ENCODE data around the gene CTDP1. TPM values are rescaled to one million over a fixed set of nuclear protein-coding genes. Genes with fewer than 3 reads are reported as not detected.
A peak's percentile ranks its signal among the peaks of the same experiment; 100 is the strongest.

The CTDP1 gene
- total RNA-seq, 4 donors from 2014 or later = 20.7 to 36.2 (median 25.8) TPM

DNA sequence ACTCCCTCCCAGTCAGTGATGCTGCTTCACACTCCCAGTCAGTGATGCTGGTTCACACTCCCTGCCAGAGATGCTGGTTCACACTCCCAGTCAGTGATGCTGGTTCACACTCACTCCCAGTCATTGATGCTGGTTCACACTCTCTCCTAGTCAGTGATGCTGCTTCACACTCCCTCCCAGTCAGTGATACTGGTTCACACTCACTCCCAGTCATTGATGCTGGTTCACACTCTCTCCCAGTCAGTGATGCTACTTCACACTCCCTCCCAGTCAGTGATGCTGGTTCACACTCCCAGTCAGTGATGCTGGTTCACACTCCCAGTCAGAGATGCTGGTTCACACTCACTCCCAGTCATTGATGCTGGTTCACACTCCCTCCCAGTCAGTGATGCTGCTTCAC, 83.8 kb downstream of the CTDP1 start:
- Histone ChIP-seq H3K4me1 (no peaks in the 10 kb centered on the region), H3K27me3 (no peaks in the 10 kb centered on the region), H3K27ac (no peak overlapping the region), H3K9me3 (no peaks in the 10 kb centered on the region), H3K4me3 (no peak overlapping the region), H3K36me3 (no peaks in the 10 kb centered on the region)
- DNase-seq = peak in 1 of 3 donors; percentile 1
- TF ChIP-seq POLR2A (IDR thresholded peaks at IDR 0.05) = no peak
- TF ChIP-seq, protein P1, sequence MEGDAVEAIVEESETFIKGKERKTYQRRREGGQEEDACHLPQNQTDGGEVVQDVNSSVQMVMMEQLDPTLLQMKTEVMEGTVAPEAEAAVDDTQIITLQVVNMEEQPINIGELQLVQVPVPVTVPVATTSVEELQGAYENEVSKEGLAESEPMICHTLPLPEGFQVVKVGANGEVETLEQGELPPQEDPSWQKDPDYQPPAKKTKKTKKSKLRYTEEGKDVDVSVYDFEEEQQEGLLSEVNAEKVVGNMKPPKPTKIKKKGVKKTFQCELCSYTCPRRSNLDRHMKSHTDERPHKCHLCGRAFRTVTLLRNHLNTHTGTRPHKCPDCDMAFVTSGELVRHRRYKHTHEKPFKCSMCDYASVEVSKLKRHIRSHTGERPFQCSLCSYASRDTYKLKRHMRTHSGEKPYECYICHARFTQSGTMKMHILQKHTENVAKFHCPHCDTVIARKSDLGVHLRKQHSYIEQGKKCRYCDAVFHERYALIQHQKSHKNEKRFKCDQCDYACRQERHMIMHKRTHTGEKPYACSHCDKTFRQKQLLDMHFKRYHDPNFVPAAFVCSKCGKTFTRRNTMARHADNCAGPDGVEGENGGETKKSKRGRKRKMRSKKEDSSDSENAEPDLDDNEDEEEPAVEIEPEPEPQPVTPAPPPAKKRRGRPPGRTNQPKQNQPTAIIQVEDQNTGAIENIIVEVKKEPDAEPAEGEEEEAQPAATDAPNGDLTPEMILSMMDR (IDR thresholded peaks at IDR 0.05) = no peak

DNA sequence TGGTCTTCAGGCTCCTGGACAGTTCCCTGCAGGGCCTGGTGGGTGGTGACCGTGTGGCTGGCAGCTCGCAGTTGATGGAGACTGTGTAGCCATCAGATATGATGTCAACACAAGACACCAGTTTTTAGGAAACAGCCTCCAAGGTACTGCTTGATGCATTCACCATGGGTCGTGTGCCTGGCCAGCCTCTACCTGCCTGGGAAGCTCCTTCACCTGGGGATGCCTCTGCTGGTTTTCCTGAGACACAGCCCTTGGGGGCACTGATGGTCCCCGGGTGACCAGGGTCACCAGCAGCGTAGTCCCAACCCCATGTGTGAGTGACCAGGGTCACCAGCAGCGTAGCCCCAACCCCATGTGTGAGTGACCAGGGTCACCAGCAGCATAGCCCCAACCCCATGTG, 84.5 kb downstream of the CTDP1 start:
- Histone ChIP-seq H3K9me3 (no peaks in the 10 kb centered on the region), H3K4me1 (no peaks in the 10 kb centered on the region), H3K27me3 (no peaks in the 10 kb centered on the region), H3K27ac (no peak overlapping the region), H3K36me3 (no peaks in the 10 kb centered on the region), H3K4me3 (no peak overlapping the region)
- DNase-seq = no peak
- TF ChIP-seq POLR2A (IDR thresholded peaks at IDR 0.05) = no peak
- TF ChIP-seq, protein P1 (IDR thresholded peaks at IDR 0.05) = no peak

DNA sequence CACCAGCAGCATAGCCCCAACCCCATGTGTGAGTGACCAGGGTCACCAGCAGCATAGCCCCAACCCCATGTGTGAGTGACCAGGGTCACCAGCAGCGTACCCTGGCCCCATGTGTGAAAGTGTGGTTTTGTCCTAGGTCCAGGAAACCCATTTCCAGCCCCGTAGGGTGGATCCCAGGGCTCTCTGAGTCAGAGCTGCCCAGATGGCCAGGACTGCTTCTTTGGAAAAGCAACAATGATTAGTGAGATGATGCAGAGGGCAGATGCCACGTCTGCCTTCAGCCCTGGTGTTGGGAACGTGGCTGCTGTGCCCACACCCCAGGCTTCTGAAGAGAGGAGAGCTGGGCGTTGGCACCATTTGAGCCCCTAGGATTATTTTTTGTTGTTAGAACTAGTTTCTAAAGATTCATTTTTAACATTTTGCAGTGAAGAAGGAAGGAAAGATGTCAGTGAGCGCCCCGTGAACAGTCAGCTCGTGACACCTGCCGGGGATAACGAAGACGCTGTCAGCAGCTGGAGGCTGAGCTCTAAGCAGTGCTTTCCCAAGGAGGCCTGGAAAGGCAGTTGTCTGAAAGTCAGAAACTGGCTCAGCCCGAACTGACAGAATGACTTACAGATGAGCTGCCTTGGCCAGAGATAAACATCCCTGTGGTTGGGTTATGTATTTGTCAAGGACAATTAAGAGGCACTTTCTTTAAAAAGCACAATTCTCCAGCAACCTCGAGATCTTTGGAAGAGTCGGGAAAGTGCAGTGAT, 86.1 kb downstream of the CTDP1 start:
- Histone ChIP-seq H3K4me3 (no peak overlapping the region), H3K27ac (no peak overlapping the region), H3K9me3 (no peaks in the 10 kb centered on the region), H3K36me3 (no peaks in the 10 kb centered on the region), H3K27me3 (no peaks in the 10 kb centered on the region), H3K4me1 (no peaks in the 10 kb centered on the region)
- peak in 2 of 3 donors; percentile 16 to 24 for DNase-seq
- no peak for TF ChIP-seq POLR2A (IDR thresholded peaks at IDR 0.05)
- TF ChIP-seq, protein P1 (IDR thresholded peaks at IDR 0.05) = no peak

DNA sequence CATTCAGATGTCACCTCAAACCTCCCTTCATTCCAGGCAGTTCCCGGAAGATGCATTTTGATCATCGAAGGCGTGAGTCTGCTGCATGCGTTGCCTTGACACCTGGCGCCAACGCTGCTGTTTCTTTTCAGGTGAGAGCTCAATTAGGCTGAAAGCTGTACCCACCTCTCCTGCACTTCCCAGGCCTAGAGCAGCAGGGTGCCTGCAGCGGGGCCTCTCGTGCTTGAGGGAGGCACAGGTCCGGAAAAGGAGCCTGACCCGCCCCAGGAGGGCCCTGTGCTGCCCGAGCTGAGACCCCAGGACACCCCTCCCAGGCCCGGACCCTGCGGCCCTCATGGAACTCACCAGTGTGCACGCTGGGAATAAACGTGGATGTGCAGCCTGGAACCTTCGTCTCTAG, 86.7 kb downstream of the CTDP1 start:
- TF ChIP-seq POLR2A (IDR thresholded peaks at IDR 0.05) = no peak
- no peaks in the 10 kb centered on the region for H3K9me3 ChIP-seq
- H3K4me3 ChIP-seq = no peak overlapping the region
- H3K27ac ChIP-seq = no peak overlapping the region
- H3K27me3 ChIP-seq = no peaks in the 10 kb centered on the region
- no peaks in the 10 kb centered on the region for H3K36me3 ChIP-seq
- no peaks in the 10 kb centered on the region for H3K4me1 ChIP-seq
- peak in 2 of 3 donors; percentile 29 to 31 for DNase-seq

DNA sequence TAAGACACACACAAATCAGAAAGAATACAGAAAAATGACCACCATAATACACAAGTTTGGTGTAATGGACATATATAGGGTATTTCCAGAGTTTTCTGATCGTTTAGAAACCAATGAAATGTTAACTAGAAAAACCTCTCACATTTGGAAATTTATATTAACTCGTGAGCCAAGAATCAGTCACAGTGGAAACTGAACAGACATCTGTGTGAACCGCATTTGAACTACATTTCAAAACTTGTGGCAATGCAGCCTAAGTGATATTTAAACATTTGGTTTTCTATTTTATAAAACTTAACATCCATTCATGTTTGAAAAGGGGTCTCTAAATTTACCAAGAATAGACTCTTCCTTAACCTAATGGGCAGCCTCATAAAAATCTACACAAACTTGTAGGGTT, 89.1 kb downstream of the CTDP1 start:
- no peak overlapping the region for H3K4me3 ChIP-seq
- no peaks in the 10 kb centered on the region for H3K4me1 ChIP-seq
- no peaks in the 10 kb centered on the region for H3K36me3 ChIP-seq
- DNase-seq = no peak
- no peaks in the 10 kb centered on the region for H3K9me3 ChIP-seq
- TF ChIP-seq, protein P1 (IDR thresholded peaks at IDR 0.05) = no peak
- no peak for TF ChIP-seq POLR2A (IDR thresholded peaks at IDR 0.05)
- H3K27me3 ChIP-seq = no peaks in the 10 kb centered on the region
- H3K27ac ChIP-seq = no peak overlapping the region

DNA sequence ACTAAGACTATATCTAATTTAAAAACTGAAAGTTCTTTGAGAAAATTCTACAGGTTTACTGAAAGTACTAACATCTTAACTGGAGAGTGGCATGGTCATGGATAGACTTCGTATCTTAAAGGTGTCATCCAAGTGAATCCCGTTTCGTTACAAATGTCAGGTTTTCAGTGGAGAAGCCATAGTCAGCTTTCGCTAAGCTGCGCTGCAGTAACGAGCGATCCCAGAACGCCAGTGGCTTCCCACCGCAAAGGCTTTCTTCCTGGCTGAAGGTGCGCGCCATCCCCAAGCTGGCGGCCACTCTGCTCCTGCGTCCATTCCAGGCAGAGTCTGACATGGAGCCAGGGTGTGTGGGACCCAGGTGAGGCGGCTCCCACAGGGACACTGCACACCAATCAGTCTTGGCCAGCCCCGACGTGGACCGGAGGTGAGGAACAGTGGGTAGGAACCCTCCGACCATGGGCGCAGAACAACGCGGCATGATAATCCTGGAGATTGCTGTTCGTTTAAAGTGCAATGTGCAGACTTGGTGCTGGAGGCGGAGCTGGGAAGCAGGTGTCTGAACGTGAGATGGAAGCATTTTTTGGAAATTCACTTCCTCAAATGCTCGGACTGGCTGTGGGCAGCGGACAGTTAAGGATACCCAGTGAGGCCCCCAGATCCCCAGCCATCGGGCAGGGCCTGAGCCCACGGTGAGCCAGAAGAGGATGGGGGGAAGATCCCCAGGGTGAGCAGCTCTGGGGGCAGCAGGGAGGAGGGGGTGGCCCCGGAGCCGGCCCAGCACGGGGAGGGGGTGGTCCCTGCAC, 90.3 kb downstream of the CTDP1 start:
- DNase-seq = peak in 2 of 3 donors; percentile 37 to 42
- Histone ChIP-seq H3K9me3 (no peaks in the 10 kb centered on the region), H3K27me3 (no peaks in the 10 kb centered on the region), H3K4me3 (no peak overlapping the region), H3K36me3 (no peaks in the 10 kb centered on the region), H3K27ac (no peak overlapping the region), H3K4me1 (no peaks in the 10 kb centered on the region)
- TF ChIP-seq, protein P1 (IDR thresholded peaks at IDR 0.05) = no peak
- TF ChIP-seq POLR2A (IDR thresholded peaks at IDR 0.05) = no peak
